DMS153 treated with DMSO at 0.1 percent for 48 hours (cell line): ENCODE measurements around the gene GALNT17.

Experiments used
- DNase-seq: peaks from one replicate; lab custom pipeline; 2025; ENCODE audit not compliant: unreplicated experiment; lab: John Stamatoyannopoulos, UW

GALNT17 gene

GRCh38 chr7:71329030-71329660, 197.2 kb downstream of the GALNT17 start:
- DNase-seq: no peak

- DNase-seq: no peak
These were observed 200.3 kb downstream of the GALNT17 start for GRCh38 chr7:71332207-71332606.

GRCh38 chr7:71334541-71334940, 202.6 kb downstream of the GALNT17 start:
- no peak for DNase-seq

- no peak for DNase-seq
These were observed 206.9 kb downstream of the GALNT17 start for GRCh38 chr7:71338866-71339265.

GRCh38 chr7:71339924-71340323, 208.0 kb downstream of the GALNT17 start:
- no peak for DNase-seq

- DNase-seq: no peak
These were observed 210.3 kb downstream of the GALNT17 start for GRCh38 chr7:71342202-71342601.

- no peak for DNase-seq
These were observed 211.1 kb downstream of the GALNT17 start for GRCh38 chr7:71343039-71343438.

GRCh38 chr7:71343892-71344291, 211.9 kb downstream of the GALNT17 start:
- DNase-seq: no peak

- no peak for DNase-seq
These were observed 213.4 kb downstream of the GALNT17 start for GRCh38 chr7:71345117-71345884.

GRCh38 chr7:71348821-71349681, 217.1 kb downstream of the GALNT17 start:
- DNase-seq: no peak

GRCh38 chr7:71349682-71350481, 217.9 kb downstream of the GALNT17 start:
- no peak for DNase-seq

- DNase-seq: no peak
These were observed 218.7 kb downstream of the GALNT17 start for GRCh38 chr7:71350680-71351079.

GRCh38 chr7:71354716-71355115, 222.8 kb downstream of the GALNT17 start:
- no peak for DNase-seq

- DNase-seq: no peak
These were observed 229.6 kb downstream of the GALNT17 start for GRCh38 chr7:71361451-71362032.

GRCh38 chr7:71362240-71362639, 230.3 kb downstream of the GALNT17 start:
- DNase-seq: no peak

GRCh38 chr7:71363223-71363622, 231.3 kb downstream of the GALNT17 start:
- no peak for DNase-seq

GRCh38 chr7:71363627-71364026, 231.7 kb downstream of the GALNT17 start:
- DNase-seq: no peak

GRCh38 chr7:71364551-71364950, 232.6 kb downstream of the GALNT17 start:
- DNase-seq: no peak

GRCh38 chr7:71372991-71373390, 241.0 kb downstream of the GALNT17 start:
- DNase-seq: no peak

GRCh38 chr7:71377062-71377461, 245.1 kb downstream of the GALNT17 start:
- DNase-seq: no peak

GRCh38 chr7:71377469-71377868, 245.5 kb downstream of the GALNT17 start:
- no peak for DNase-seq
